ENCODE data around the gene SND1.

The SND1 gene

GRCh38 chr7:128030654-128031611 lies 378.9 kb downstream of the SND1 start, which contains the start of gene LRRC4:
Gene LRRC4, minus strand, starts transcription at chr7:128031437. Its CDS starts 797 bp downstream, at chr7:128030640.
- DNase-seq, result peak; percentile 10

DNA sequence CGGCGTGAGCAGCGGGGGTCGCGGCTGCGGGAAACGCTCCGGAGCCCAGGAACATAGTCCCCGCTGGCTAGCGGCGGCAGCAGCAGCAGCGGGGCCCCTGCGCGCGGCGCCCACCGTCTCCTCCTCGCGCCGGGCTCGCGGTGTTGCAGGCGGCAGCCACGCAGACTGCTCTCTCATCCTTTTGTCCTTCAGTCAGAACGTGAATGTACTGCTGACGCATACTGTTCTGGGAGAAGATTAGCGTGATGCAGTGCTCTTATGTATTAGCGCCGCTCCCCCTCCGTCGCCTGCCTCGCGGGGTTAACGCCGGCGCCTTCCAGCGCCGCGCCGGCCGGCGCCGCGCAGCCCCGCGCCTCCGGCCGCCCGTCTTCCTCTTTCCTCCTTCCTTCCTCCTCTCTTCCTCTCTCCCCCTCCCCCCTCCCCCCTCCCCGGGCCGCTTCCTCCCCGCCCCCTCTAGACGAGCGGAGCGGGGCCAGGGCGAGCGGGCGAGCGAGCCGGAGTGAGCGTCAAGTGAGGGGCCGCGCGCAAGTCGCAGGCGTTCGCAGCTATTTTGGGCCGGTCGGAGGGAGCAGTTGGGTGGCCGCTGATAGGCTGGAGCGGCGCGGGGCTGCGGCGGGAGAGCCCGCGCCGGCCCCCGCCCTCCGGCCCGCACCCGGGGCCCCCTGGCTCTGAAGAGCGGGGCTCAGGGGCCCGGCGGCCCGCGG lies 380.1 kb downstream of the SND1 start:
- peak; percentile 27 for DNase-seq

DNA sequence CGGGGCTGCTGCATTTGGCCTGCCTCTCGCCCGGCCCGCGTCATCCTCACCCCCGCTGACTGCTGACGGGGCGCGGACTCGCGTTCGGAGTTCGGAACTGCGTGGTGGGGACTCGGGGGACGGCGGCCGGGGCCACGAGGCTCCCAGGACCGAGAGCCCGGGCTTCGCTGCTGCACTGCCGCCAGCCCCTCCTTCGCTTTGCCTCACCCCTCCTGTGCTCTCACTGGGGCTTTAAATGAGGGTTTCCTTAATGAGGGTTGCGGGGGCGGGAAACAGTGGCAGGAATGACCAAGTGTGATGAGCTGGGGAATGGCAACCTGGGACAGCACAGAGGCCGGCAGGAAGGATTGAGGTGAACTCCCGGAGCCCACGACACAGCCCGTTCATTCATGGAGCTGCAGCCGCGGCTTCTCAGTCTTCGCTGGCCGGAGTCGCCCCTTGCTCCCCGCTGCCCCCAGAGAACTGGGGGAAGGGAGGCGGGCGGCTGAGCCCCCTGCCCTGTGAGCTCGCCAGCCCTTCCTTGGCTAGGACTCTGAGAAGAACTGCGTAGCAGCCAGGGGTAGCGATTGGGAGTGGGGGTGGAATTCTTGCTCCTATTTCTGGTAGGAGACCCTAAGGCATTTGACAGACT lies 380.7 kb downstream of the SND1 start:
- DNase-seq, result no peak

DNA sequence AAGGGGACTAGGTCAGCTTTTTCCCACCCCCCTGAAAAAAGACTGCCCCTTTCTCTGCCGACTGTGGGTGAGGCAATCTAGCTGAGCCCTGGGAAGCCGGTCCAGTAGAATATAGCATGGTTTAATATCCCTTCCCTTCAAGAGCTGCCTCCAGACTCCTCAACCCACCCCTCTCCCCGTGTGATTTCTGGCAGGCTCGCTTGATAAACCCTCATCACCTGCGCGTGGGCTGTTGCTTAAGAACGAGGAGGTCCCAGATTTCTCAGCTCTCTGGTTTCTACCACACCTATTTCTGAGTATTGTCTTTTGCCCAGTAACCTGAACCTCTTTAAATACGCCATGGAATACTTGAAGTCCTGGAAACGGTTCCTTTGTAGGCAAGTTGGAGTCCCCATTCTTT lies 381.3 kb downstream of the SND1 start:
- no peak for DNase-seq

DNA sequence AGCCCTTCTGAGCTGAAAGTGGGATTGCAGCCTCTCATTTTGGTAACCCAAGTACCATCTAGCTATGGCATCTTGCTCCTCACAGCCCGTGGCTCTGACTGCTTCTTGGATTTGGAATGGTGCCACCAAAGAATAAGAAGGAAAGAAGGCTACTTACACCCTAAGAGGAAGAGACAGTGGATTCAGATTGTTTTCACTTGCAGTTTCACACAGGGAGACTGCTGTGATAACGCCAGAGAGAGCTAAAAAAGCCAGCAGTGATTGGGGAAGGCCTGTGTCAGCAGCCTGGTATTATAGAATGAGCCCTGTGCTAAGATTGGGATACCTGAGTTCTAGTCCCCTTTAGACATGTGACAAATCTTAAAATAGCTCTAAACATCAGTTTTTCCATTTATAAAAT lies 382.8 kb downstream of the SND1 start:
- DNase-seq, result no peak

GRCh38 chr7:128035712-128036111 lies 383.7 kb downstream of the SND1 start:
- no peak for DNase-seq

GRCh38 chr7:128036226-128036940 lies 384.4 kb downstream of the SND1 start:
- DNase-seq, result no peak

- no peak for DNase-seq
Measured at GRCh38 chr7:128037081-128037480, 385.1 kb downstream of the SND1 start.

DNA sequence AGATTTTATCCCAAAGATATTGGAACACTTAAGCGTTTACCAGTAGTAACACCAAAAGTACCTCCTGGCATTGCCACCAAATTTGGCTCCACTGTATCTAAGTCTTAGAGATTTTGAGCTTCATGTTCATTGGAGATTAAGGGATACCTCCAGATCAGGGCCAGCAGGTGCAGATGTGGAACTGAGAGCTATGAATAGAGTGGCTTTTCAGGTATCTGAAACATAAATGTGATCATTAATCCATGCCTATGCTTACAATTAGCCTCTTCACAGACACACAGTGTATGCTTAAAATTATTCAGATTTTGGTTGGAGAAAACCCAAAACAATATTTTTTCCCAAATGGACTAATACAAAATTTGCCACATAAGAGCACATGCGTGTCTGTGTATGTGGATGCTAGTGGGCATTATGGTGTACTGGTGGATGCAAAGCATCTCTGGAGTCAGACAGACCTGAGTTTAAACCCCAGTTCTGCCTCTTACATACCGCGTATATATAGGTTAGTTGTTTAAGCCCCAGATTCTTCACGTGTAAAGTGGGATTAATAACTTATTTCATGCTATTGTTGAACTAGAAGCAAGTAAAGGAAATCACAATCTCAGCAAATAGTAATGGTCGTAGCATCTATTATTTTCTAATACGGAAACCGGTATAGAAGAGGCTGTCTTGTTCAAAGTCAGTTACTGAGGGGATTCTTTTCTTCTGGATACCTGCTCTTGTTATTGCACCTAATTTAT lies 386.1 kb downstream of the SND1 start:
- no peak for DNase-seq

DNA sequence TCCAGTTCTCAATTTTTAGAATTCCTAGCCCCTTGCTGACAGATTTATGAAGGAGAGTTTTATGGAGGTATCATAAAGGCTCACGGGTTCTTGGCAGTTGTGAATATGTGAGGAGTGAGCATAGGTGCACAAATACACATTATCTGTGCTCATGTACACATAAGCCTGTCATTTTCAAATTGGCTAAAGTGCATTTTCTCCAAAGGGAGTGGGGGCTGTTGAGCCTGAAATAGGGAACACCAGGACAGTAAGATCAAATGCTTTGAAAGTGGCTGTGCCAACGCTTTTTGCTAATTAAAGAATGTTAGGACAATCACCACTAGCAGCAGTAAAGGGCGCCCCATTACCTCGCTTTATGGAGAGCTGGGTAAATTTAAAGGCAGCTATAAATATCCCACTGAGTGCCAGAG lies 387.6 kb downstream of the SND1 start:
- DNase-seq, result no peak

- DNase-seq, result no peak
Measured at GRCh38 chr7:128040205-128040604, 388.2 kb downstream of the SND1 start.

DNA sequence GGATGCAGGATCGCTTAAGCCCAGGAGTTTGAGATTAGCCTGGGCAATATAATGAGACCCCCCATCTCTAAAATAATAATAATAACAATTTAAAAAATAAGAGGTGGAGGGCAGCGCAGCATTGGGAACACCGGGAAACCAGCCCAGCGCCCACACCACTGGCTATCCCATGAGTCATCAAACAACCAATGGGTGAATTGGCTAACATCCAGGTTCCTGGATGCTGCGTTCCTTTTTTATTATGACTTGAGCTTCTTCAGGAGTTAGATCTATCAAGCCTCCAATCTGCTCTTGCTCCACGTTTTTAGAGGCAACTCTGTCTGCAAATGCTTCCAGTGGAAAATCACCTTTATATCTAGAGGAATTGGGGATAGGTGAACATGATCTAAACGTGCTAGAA lies 389.2 kb downstream of the SND1 start:
- no peak for DNase-seq

GRCh38 chr7:128042012-128042411 lies 390.0 kb downstream of the SND1 start:
- no peak for DNase-seq

DNA sequence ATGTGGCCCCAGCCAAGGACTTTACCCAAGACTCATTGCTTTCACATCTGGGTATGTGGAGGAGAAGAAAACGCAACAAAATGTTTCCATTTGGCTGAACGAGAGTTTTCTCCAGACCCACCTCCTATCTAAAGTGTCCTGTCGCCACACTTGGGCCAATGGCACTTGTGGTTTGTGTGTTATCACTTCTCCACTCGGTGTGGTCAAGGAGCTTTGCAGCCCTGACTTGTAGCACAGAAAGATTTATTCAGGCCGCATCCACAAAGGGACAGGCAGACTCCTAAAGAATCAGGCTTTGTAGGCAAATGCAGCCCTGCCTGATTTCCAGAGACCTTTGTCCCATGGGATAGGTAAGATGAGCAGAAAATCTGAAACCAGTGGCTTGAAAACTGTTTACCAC lies 392.1 kb downstream of the SND1 start:
- no peak for DNase-seq

- DNase-seq, result no peak
Measured at GRCh38 chr7:128045158-128045557, 393.2 kb downstream of the SND1 start.

GRCh38 chr7:128045766-128046165 lies 393.8 kb downstream of the SND1 start:
- no peak for DNase-seq

- DNase-seq, result no peak
Measured at GRCh38 chr7:128052404-128052803, 400.4 kb downstream of the SND1 start.

- no peak for DNase-seq
Measured at GRCh38 chr7:128053023-128053422, 401.0 kb downstream of the SND1 start.

- DNase-seq, result no peak
Measured at GRCh38 chr7:128053991-128054390, 402.0 kb downstream of the SND1 start.

DNA sequence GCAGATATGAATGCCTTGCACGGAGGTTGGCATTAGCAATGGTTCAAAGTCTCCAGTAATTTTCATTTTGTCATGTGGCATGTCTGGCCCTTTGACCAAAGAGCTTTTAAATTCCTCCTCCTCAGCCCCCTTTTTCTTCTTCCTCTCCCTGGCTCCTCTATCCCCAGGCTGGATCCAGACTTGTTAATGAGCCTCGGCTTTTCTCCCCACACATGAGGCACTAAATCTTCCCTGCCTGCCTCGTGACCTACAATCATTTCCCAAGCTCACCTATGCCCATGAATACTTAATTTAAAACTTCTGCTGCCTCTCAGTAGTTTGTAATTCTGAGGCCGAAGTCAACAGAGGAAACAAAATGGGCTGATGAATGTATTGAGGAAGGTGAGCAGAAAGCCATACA lies 402.5 kb downstream of the SND1 start:
- no peak for DNase-seq

GRCh38 chr7:128055637-128056036 lies 403.6 kb downstream of the SND1 start:
- DNase-seq, result no peak

DNA sequence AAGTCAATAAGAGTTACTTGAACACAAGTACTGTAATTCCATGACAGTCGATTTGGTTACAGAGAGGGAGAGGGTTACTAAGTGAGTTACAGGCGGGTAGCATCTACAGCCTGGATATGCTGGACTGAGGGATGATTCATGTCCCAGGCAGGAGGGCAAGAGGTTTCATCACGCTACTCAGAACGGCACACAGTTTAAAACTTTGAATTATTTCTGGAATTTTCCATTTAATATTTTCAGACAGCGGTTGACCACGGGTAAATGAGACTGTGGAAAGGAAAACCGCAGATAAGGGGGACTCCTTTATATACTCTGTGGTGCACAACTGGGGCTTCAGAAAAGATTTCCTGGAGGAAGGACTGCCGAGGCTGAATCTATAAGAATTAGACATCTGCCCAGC lies 404.9 kb downstream of the SND1 start:
- DNase-seq, result no peak
